T-helper 2 cell treated with Interferon-gamma antibody and Interleukin-4, amounts not matched to agents 100 ng/mL and 5 ng/mL, for 36 hours (primary cell): Measurements from ENCODE around the gene CYTH2. TPM values are rescaled to one million over a fixed set of nuclear protein-coding genes. Genes with fewer than 3 reads are reported as not detected.

Experiments
- intact Hi-C: fragments of 100-400 bp; cut with micrococcal nuclease; formaldehyde crosslinking; loops from one replicate; pipeline ENCODE4 v1.15.1; 2023
- total RNA-seq: library from RNA; stranded (reverse); gene quantifications from 2 replicates; pipeline ENCODE4 v1.2.3, GENCODE V29; 2022

CYTH2 gene, protein sequence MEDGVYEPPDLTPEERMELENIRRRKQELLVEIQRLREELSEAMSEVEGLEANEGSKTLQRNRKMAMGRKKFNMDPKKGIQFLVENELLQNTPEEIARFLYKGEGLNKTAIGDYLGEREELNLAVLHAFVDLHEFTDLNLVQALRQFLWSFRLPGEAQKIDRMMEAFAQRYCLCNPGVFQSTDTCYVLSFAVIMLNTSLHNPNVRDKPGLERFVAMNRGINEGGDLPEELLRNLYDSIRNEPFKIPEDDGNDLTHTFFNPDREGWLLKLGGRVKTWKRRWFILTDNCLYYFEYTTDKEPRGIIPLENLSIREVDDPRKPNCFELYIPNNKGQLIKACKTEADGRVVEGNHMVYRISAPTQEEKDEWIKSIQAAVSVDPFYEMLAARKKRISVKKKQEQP
- 41.6 and 44.2 TPM in 2 replicates for total RNA-seq

DNA sequence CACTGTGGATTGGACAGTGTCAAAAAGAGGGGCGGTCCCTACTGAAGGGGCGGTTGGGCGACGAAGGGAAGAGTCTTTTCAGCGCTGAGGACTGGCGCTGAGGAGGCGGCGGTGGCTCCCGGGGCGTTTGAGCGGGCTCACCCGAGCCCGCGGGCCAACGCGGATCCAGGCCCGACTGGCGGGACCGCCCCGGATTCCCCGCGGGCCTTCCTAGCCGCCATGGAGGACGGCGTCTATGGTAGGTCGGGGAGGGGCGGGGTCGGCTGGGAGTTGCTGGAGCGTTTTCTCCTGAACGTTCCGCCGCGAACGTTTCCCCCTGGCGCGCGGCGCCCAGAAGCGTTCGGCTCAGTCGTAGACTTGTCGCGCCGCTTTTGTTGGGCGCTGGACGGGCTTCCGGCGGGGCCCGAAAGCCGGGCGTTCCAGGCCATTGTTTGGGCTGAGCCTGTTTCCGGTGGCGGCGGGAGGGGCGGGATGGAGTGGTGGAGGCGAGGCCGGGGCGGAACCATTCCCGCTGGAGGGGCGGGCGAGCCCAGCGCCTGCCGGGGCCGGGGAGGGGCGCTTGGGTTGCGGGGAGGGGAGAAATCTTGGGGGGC is at the start of gene CYTH2:
Gene CYTH2, plus strand, starts transcription at position 81 of the 593 bp plus-strand sequence. Its CDS starts 139 bp downstream, at position 220.
- intact Hi-C loops, result loop anchor here (1.0 to 2.0 kb wide), 7 partner anchors 23 to 139 kb away; partner anchors contain the start of genes GRWD1, KDELR1 and TMEM143

DNA sequence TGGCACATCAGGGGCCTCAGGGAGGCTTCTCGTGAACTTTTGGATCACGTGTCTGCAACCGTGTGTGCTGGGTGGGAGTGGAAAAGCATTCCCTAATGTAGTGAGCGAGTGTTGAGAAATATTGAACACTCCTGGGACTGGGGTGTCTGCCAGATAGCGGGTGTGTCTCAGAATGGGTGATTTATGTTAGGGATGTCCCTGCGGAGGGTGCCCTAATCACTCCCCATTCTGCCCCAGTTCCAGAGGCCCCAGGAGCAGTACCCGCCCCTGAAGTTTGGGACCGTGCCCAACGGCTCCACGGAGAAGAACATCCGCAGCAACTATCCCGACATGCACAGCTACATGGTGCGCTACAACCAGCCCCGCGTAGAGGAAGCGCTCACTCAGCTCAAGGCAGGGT is 47.6 kb upstream of the CYTH2 start:
- intact Hi-C loops, result no loop called here

DNA sequence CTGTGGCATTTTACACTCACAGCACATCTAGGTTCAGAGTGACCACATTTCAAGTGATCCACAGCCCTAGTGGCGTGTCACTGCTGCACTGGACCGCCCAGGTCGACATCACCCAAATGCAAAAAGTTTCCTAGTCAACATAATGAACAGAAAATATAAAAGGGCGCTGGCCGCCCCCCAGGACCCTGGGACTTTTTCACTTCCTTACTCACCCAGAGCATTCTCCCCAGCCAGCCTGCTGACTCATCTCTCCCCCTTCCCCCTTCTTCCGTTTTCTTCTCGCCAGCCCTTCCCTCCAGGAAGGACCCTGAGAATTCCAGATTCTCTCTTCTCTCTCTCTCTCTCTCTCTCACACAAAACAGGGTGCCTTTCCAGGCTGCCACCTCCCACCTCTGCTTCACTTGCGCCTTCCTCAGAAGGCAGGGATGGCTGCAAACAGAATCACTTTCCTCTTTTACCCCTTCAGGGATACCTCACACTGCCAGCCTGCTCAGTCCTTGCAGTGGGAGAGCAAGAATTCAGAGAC is 44.4 kb upstream of the CYTH2 start:
- intact Hi-C loops, result no loop called here

DNA sequence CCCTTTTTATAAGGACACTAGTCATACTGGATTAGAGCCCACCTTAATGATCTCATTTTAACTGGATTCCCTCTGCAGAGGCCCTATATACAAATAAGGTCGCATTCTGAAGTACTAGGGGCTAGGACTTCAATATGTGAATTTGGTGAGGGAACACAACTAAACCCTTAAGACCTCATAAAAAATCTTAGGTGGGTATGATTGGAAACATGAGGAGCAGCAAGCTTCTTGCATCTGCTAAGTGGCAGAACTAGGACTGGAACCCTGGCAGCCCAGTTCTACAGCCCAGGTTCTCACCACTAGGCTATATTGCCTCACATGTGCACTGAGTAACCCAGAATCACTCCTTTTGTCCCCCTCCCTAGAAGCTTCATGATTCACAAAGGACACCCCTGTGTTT is 40.5 kb upstream of the CYTH2 start:
- intact Hi-C loops, result no loop called here

DNA sequence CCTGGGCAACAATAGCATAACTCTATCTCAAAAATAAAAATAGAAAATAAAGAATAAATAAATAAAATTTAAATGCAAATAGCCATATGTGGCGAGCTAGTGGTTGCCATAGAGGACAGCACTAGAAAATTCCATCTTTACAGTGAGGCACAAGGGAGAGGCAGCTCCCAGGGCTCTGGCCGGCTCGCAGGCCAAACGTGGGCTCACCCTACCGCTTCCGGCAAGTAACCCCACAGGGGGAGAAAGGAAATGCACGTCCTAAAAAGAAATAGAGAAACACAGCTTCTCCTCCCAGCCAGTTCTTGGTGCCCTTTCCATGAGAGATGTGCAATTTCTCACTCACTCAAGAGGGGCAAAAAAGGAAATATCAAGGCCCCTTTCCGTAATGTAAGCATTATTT is 35.8 kb upstream of the CYTH2 start:
- intact Hi-C loops, result no loop called here

DNA sequence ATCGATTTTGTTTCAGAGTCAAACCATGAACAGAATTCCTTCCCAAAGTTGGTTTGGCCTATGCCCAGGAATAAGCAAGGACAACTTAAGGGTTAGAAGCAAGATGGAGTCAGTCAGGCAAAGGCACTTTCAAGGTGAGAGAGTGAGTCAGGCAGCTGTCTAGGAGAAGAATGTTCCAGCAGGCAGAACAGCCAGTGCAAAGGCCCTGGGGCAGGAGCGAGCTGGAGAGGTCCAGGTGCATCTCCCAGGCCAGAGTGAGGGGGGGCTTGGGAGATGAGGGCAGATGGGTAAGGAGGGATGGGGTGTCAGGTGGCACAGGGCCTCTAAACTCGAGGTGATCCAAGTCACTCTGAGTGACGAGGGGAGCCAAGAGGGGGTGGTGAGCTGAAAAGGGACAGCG is 32.6 kb upstream of the CYTH2 start:
- intact Hi-C loops, result no loop called here

DNA sequence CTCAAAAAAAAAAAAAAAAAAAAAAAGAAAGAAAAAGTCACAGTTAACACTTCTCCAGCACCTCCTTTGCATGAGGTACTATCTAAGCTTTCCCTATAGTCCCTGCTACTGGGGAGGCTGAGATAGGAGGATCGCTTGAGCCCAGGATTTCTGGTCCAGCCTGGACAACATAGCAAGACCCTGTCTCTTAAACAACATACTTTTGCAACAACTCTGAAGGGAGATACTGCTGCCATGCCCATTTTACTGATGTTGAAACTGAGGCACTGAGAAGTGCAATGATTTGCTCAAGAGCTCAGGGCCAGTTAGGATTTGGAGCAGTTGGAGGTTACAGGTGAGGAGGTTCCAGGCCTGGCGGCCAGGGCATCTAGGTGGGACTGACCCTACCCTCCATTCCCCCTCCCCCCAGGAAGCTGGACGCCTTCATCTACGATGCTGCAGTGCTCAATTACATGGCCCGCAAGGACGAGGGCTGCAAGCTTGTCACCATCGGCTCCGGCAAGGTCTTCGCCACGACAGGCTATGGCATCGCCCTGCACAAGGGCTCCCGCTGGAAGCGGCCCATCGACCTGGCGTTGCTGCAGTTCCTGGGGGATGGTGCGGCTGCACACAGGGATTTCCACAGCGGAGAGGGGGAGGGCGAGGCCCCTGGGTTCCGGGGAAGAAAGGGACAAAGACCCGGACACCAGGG is 27.7 kb upstream of the CYTH2 start:
- intact Hi-C loops, result loop anchor here (10.0 kb wide), 1 partner anchor 47 kb away; the partner anchor contains the start of genes GRIN2D and KDELR1

DNA sequence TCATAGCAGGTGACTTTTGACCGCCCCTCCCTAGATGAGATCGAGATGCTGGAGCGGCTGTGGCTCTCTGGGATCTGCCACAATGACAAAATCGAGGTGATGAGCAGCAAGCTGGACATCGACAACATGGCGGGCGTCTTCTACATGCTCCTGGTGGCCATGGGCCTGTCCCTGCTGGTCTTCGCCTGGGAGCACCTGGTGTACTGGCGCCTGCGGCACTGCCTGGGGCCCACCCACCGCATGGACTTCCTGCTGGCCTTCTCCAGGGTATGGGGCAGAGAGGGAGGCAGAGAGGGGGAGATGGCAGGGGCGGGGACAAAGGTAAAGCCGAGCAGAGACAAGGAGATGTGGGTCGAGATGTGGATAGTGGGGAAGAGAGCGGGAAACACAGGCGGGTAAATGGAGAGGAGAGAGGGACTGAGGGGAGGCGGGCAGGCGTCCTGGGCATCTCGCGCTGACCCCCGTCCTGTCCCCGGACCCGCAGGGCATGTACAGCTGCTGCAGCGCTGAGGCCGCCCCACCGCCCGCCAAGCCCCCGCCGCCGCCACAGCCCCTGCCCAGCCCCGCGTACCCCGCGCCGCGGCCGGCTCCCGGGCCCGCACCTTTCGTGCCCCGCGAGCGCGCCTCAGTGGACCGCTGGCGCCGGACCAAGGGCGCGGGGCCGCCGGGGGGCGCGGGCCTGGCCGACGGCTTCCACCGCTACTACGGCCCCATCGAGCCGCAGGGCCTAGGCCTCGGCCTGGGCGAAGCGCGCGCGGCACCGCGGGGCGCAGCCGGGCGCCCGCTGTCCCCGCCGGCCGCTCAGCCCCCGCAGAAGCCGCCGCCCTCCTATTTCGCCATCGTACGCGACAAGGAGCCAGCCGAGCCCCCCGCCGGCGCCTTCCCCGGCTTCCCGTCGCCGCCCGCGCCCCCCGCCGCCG is 26.8 kb upstream of the CYTH2 start:
- intact Hi-C loops, result loop anchor here (10.0 kb wide), 1 partner anchor 48 kb away; the partner anchor contains the start of genes GRIN2D and KDELR1

DNA sequence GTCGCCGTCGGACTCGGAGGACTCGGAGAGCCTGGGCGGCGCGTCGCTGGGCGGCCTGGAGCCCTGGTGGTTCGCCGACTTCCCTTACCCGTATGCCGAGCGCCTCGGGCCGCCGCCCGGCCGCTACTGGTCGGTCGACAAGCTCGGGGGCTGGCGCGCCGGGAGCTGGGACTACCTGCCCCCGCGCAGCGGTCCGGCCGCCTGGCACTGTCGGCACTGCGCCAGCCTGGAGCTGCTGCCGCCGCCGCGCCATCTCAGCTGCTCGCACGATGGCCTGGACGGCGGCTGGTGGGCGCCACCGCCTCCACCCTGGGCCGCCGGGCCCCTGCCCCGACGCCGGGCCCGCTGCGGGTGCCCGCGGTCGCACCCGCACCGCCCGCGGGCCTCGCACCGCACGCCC is 25.9 kb upstream of the CYTH2 start:
- intact Hi-C loops, result loop anchor here (10.0 kb wide), 1 partner anchor 48 kb away; the partner anchor contains the start of genes GRIN2D and KDELR1

DNA sequence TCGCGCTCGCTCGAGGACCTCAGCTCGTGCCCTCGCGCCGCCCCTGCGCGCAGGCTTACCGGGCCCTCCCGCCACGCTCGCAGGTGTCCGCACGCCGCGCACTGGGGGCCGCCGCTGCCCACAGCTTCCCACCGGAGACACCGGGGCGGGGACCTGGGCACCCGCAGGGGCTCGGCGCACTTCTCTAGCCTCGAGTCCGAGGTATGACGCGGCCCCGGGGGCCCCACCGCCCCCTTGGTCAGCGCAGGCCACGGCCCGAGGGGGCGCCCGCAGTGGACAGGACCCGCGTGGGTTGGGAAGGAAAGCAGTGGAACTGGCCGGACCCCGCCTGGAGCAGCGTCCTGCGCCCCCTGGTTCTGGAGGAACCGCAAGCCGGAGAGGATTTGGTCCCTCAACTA is 25.4 kb upstream of the CYTH2 start:
- intact Hi-C loops, result loop anchor here (10.0 kb wide), 1 partner anchor 49 kb away; the partner anchor contains the start of genes GRIN2D and KDELR1

DNA sequence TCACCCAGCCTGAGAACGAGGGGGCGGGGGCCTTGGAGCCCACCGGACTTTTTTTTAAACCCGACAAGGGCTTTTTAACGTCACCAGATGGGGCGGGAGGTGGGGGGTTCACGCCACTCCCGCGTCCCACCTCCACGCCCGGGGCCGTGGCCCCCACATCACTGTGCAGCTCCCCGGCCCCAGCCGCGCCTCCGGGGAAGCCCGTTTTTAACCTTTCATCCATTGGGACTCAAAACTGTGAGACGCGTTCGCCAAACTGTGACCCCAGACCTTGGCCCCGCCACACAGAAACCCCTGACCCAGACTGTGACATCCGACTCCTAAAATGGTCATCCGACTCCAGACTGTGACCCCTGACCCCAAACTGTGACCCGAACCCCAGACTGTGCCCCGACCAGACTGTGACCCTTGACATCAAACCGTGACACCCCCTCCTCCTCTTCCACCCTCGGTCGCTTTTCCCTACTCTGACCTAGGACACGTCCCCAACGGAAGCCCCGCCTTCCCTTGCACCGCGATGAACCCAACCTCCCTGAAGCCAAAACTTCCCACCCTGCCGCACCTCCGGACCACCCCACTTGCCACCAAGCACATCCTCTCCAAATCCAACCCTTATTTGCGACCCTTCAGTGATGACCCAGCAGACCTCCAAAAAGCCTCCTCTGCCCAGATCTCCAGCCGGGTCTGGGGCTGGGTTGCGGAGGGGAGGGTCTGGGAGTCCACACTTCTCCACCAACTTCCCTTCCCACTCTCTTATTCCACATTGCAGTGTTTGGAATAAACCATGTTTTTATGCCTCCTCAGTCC is 24.8 kb upstream of the CYTH2 start:
- intact Hi-C loops, result loop anchor here (10.0 kb wide), 1 partner anchor 50 kb away; the partner anchor contains the start of genes GRIN2D and KDELR1

DNA sequence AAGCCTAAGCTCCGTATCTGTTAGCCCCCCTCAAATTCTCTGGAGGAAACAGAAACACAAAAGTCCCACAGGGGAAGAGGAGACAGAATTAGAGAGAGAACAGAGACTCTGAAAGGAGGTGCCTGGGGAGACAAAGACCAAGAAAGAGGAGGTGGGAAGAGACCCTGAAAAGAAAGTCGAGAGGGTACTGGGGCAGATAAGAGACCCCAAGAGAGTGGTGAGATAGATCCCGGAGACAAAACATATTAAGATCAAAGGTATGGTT is 24.3 kb upstream of the CYTH2 start:
- intact Hi-C loops, result loop anchor here (1.0 to 10.0 kb wide), 6 partner anchors 24 to 276 kb away; partner anchors contain the start of genes CYTH2, GRIN2D, KDELR1 and SYNGR4

DNA sequence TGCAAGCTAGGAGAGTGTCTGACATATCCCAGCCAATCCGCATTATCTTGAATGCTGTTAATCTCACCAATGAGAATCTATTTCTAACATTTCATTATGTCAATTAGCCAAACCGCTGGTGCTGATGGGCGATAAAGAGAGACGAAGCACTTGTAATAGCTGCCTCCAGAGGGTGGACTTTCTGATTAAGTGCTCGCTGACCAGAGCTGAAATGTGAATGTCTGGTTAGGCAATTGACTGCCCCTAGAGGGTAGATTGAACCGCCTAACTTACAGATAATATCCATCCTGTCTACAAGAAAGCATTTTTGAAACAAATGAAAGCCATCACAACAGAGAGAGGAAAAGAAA is 23.9 kb upstream of the CYTH2 start:
- intact Hi-C loops, result loop anchor here (1.0 to 10.0 kb wide), 6 partner anchors 24 to 276 kb away; partner anchors contain the start of genes CYTH2, GRIN2D, KDELR1 and SYNGR4

DNA sequence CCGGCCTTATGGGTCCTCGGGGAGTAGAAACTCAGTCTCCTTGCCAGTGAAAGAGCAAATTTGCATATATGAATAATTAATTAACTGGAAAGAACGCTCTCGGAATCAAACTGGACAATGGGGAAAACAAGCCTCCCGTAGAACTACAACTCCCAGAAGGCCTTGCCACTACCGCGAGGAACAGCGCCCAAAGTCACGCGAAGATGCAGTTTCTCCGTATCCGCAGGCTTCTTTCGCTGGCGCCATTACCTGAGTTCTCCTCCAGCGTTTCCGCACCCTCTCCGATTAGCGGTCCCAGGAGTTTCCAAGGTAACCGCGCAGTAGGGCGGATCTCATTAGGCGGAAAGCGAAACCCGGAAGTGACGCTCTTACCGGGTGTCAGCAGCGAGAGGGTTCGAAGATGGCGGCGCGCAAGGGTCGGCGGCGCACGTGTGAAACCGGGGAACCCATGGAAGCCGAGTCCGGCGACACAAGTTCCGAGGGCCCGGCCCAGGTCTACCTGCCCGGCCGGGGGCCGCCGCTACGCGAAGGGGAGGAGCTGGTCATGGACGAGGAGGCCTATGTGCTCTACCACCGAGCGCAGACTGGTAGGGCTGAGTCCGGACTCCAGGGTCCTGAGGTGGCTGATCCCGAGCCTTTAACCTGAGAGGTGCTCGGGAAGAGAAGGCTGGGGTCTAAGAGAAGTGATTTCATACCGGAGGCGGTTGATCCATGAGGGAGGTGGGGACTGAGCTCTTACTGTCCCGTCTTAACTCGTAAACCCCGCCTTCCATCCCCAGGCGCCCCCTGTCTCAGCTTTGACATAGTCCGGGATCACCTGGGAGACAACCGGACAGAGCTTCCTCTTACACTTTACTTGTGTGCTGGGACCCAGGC is 23.3 kb upstream of the CYTH2 start, which contains the start of gene GRWD1:
Gene GRWD1, plus strand, starts transcription at position 378 of the 876 bp plus-strand sequence. Its CDS starts 23 bp downstream, at position 401.
- intact Hi-C loops, result loop anchor here (1.0 to 10.0 kb wide), 6 partner anchors 23 to 277 kb away; partner anchors contain the start of genes CYTH2, GRIN2D, KDELR1 and SYNGR4

DNA sequence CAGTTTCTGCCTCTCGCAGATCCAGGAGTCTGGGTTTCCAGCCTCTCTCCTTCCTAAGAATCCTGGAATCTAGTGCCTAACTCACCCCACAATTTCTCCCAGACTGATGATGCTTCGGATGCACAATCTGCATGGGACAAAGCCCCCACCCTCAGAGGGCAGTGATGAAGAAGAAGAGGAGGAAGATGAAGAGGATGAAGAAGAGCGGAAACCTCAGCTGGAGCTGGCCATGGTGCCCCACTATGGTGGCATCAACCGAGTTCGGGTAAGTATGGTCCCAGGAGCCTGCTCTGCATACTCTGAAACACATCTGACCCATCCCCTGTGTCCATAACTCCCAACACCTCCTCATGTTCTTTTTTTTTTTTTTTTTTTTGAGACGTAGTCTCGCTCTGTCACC is 22.6 kb upstream of the CYTH2 start:
- intact Hi-C loops, result loop anchor here (5.0 to 10.0 kb wide), 2 partner anchors 52 to 114 kb away; partner anchors contain the start of genes GRIN2D and KDELR1

DNA sequence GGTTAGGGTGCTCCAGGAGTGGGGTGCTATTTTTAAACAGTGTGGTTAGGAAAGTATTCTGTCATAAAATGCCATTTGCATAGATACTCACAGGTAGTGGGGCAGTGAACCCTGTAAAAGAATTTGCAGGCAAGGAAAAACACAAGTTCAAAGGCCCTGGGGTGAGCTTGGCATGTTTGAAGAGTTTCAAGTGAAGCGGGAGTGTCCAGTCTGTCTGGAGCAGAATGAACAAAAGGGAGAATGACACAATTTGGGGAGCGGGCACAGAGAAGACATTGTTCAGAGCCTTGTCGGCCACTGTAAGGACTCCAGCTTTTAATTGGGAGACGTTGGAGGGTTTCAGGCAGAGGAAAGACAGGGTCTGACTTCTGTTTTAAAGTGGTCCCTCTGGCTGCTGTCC is 20.6 kb upstream of the CYTH2 start:
- intact Hi-C loops, result loop anchor here (5.0 to 10.0 kb wide), 2 partner anchors 54 to 116 kb away; partner anchors contain the start of genes GRIN2D and KDELR1

DNA sequence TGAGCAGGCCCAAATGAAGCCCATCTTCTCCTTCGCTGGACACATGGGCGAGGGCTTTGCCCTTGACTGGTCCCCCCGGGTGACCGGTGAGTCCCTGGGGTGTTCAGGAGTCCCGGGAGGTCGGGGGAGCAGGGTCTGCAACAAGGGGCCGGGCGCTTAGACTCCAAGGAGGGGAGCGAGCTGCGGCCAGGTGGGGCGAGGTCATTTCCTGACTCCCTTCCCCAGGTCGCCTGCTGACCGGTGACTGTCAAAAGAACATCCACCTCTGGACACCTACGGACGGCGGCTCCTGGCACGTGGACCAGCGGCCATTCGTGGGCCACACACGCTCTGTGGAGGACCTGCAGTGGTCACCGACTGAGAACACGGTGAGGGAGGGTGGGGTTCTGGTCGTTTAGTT is 18.7 kb upstream of the CYTH2 start:
- intact Hi-C loops, result no loop called here

DNA sequence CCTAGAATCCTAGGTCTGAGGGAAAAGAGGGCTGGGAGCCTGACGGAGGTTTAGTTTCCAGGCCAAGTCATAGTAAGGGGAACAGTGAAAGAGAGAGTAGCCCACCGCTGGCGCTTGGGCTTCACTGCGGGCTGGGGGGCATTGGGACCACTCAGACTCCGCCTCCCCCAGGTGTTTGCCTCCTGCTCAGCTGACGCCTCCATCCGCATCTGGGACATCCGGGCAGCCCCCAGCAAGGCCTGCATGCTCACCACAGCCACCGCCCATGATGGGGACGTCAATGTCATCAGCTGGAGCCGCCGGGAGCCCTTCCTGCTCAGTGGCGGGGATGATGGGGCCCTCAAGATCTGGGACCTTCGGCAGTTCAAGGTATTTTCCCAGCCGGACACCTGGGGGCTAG is 18.3 kb upstream of the CYTH2 start:
- intact Hi-C loops, result no loop called here
